RWPE1 (cell line): ENCODE data around the gene DIO2.

Experiments
- CTCF ChIA-PET: fragments of 350-600 bp; sonication (Branson Sonifier 250); formaldehyde crosslinking; extraction: SDS; loops from one replicate; lab custom pipeline; 2021; lab: Yijun Ruan, JAX
- POLR2A ChIA-PET: fragments of 400-600 bp; formaldehyde crosslinking; extraction: SDS; loops from one replicate; lab custom pipeline; 2020; ENCODE audit warnings: antibody characterized with exemption; ENCODE audit not compliant: low non-redundant PET; lab: Yijun Ruan, JAX
- DNase-seq: peaks from one replicate; pipeline ENCODE4 v3.0.0; 2012; ENCODE audit warnings: low spot score
- H3K27ac ChIP-seq: fragments of 450-650 bp; 2 replicates; pipeline ENCODE4 v1.5.1; 2017
- TF ChIP-seq, protein P1 (sequence below): fragments of 450-650 bp; conservative IDR thresholded peaks from 2 replicates; pipeline ENCODE4 v1.5.1; 2017; ENCODE audit warnings: low read depth, mild to moderate bottlenecking

The DIO2 gene

DNA sequence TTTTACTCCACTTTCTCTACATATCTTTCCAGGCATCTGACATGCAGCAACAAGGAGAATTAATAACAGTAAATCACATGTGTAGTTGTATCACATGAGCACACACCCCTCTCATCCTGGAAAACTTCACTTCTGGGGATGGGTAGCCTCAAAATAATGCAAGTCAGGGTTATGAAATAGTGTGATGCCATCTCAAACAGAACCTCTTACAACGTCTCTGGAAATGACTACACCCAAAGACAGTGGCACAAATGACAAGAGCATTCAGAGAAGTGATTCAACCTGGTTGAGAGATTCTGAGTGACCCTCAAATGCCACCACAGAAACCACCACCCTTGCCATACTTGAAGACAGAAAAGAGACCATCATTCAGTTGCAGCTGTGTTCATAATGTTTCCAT, 2.8 kb downstream of the DIO2 start:
- ChIA-PET CTCF (no interaction called here), POLR2A (no interaction called here)
- no peak overlapping the region for H3K27ac ChIP-seq
- TF ChIP-seq, protein P1, sequence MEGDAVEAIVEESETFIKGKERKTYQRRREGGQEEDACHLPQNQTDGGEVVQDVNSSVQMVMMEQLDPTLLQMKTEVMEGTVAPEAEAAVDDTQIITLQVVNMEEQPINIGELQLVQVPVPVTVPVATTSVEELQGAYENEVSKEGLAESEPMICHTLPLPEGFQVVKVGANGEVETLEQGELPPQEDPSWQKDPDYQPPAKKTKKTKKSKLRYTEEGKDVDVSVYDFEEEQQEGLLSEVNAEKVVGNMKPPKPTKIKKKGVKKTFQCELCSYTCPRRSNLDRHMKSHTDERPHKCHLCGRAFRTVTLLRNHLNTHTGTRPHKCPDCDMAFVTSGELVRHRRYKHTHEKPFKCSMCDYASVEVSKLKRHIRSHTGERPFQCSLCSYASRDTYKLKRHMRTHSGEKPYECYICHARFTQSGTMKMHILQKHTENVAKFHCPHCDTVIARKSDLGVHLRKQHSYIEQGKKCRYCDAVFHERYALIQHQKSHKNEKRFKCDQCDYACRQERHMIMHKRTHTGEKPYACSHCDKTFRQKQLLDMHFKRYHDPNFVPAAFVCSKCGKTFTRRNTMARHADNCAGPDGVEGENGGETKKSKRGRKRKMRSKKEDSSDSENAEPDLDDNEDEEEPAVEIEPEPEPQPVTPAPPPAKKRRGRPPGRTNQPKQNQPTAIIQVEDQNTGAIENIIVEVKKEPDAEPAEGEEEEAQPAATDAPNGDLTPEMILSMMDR: no peak
- DNase-seq: no peak

DNA sequence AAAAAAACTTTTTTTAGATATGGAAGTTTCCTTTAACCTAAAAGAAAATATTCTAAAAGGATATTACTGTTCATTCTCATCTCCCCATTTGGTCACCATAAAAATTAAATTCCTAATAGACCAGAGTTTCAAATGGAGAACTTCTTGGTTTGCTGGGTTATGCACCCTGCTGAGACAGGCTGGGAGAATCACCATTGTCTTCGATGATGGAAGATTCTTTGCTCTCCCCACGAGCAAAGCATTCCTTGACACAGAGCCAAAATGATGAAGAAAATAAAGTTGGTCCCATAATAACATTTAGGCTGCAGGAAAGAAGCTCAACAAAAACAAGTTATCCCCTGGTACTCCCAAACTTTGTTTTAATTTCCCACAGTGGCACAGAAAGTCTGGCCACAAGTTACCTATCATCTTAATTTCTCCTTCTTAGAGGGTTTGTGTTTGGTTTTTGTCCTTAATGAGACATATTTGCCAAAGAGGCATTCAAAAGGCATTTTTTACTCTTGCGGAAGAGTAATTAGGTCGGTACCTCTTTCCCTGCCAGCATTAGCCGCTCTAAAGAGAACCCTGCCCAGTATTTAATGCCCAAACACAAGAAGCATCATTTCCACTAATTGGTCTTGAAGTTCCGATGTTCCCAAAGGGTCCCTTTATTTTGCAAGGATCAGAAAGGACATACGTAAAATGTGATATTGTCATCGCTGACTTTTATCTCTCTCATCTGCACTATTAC, 4.8 kb downstream of the DIO2 start:
- no peak overlapping the region for H3K27ac ChIP-seq
- no peak for DNase-seq
- POLR2A ChIA-PET: no interaction called here
- TF ChIP-seq, protein P1: no peak
- CTCF ChIA-PET: no interaction called here

DNA sequence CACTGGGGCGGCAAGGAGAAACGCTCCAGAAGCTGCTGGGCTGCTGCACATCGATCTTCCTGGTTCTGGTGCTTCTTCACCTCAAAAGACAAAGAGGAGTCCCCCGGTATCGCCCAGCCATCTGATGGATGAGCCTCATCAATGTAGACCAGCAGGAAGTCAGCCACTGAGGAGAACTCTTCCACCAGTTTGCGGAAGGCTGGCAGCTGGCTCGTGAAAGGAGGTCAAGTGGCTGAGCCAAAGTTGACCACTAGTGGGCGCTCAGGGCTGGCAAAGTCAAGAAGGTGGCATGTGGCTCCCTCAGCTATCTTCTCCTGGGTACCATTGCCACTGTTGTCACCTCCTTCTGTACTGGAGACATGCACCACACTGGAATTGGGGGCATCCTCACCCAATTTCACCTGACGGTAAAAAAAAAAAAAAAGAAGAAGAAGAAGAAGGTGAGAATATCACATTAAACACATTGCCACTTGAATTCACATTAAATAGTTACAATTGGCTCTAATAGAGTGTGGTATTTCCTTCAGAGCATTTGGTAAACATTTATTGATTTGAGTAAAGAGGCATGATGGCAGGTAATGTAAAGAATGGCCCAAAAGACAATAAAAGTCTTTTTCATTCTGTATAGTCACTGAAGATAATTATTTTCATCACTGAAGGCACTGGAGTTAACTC, 8.3 kb downstream of the DIO2 start:
- POLR2A ChIA-PET: no interaction called here
- no peak for DNase-seq
- TF ChIP-seq, protein P1: no peak
- CTCF ChIA-PET: interaction anchor here (0.7 to 1.5 kb wide), 3 partner anchors 10 to 1403 kb away, joined by 3 to 4 read pairs (median 3); no protein-coding TSS in a partner anchor
- no peak overlapping the region for H3K27ac ChIP-seq

DNA sequence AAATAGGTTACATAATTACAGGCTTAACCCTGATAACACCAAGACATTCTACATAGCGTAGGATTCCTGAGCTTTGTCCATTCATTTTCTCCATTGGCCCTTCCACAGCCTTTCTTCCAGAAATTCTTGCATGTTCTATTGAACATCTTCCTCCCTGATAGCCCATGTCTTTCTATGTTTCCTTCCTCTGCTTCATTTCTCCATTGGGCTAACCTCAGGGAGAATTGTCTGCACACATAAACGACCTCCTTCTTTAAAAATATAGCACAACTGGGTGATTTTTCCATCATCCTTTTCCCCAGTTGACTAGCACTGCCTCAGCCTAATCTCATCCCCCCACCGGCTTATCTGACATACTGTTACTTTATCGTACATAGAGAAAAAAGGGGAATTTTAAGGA, 11.2 kb downstream of the DIO2 start:
- CTCF ChIA-PET: no interaction called here
- TF ChIP-seq, protein P1: no peak
- POLR2A ChIA-PET: no interaction called here
- H3K27ac ChIP-seq: no peak overlapping the region
- no peak for DNase-seq

DNA sequence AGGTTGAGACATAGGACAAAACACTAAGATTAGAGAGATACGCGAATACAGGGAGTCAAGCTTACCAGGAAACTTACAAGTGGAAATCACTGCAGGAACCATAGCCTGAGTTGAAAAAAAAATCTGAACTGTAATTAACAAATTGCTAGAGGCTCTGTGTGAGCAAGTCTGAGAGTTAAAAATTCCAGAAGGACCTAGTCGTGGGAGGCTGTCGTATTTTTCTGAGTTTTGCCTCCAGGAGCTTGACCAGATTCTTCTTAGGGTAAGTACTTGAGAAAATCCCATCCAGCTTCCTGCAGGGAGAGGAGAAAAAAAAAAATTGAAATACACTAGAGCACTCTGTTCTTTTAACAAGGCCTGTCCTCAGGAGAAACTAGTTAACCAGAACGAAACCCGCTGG, 22.7 kb downstream of the DIO2 start:
- ChIA-PET POLR2A (no interaction called here), CTCF (no interaction called here)
- H3K27ac ChIP-seq: no peak overlapping the region
- TF ChIP-seq, protein P1: no peak
- DNase-seq: no peak

DNA sequence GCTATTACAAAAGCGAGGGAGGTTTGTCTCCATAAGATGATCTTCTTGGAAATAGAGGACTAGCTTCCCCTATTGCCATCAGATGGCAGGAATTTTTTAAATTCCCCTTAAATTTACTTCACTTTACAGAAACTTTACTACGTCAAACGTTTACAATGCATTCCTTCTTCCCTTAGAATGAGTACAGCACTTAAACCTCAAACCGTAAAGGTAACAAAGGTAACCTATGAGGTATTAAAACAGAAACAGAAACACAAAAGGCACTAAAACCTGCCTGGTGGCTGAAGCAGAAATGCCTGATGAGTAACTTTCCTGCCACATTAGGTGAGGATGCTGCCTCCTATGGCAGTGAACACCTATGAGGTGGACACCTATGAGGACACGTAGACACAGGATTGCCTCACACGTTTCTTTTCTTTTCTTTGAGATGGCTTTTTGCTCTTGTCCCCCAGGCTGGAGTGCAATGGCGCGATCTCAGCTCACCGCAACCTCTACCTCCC, 25.0 kb downstream of the DIO2 start:
- H3K27ac ChIP-seq: no peak overlapping the region
- ChIA-PET CTCF (no interaction called here), POLR2A (no interaction called here)
- no peak for DNase-seq
- TF ChIP-seq, protein P1: no peak
